ENCODE data around the gene CAMK1D.

Gene CAMK1D

DNA sequence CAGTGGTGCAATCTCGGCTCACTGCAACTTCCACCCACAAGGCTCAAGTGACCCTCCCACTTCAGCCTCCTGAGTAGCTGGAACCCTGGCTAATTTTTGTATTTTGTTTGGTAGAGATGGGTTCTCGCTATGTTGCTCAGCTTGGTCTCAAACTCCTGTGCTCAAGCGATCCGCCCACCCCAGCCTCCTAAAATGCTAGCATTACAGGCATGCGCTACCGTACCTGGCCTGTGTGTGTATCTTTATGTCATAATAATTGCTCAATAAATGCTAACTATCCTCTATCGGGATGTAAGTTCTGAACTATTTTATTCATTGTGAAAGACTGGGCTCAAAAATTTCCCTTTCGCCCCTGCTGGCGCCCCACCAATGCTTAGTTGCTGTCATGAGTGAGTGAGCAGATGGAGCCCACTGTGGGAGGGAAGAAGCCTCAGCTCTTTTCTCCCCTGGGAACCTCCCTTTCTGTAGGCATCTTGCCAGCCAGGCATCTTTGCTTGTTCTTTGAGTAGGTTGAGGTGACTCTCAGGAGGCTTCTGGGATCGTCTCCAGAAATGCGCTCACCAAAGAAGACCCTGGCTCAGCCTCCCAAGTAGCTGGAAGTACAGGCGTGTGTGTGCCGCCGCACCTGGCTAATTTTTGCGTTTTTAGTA lies 38.3 kb downstream of the CAMK1D start:
- no peaks in the 10 kb centered on the region for H3K27me3 ChIP-seq (ENCODE audit: insufficient read depth, low read length)
- no peaks in the 10 kb centered on the region for H3F3A ChIP-seq (ENCODE audit: insufficient read depth, low read length)
- H3K9me3 ChIP-seq (ENCODE audit: low read length): no peaks in the 10 kb centered on the region
- H3K4me3 ChIP-seq (ENCODE audit: low read depth, low read length, poor library complexity, severe bottlenecking): no peak overlapping the region
- H2AFZ ChIP-seq (ENCODE audit: low read length): no peak overlapping the region
- H3K4me2 ChIP-seq (ENCODE audit: low read length): no peak overlapping the region
- H3K9me2 ChIP-seq (ENCODE audit: low read depth, low read length): no peaks in the 10 kb centered on the region
- H3K9ac ChIP-seq (ENCODE audit: low read length): no peak overlapping the region
- H4K20me1 ChIP-seq (ENCODE audit: insufficient read depth, low read length): no peaks in the 10 kb centered on the region
- H3K79me2 ChIP-seq (ENCODE audit: insufficient read depth, low read length): no peaks in the 10 kb centered on the region
- no peaks in the 10 kb centered on the region for H3K4me1 ChIP-seq (ENCODE audit: insufficient read depth, low read length, severe bottlenecking)
- no peaks in the 10 kb centered on the region for H3K36me3 ChIP-seq (ENCODE audit: insufficient read depth, low read length)
- TF ChIP-seq, protein P1, sequence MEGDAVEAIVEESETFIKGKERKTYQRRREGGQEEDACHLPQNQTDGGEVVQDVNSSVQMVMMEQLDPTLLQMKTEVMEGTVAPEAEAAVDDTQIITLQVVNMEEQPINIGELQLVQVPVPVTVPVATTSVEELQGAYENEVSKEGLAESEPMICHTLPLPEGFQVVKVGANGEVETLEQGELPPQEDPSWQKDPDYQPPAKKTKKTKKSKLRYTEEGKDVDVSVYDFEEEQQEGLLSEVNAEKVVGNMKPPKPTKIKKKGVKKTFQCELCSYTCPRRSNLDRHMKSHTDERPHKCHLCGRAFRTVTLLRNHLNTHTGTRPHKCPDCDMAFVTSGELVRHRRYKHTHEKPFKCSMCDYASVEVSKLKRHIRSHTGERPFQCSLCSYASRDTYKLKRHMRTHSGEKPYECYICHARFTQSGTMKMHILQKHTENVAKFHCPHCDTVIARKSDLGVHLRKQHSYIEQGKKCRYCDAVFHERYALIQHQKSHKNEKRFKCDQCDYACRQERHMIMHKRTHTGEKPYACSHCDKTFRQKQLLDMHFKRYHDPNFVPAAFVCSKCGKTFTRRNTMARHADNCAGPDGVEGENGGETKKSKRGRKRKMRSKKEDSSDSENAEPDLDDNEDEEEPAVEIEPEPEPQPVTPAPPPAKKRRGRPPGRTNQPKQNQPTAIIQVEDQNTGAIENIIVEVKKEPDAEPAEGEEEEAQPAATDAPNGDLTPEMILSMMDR (IDR thresholded peaks at IDR 0.05; ENCODE audit: low read length): no peak
- TF ChIP-seq EZH2 (IDR thresholded peaks at IDR 0.05; ENCODE audit: borderline replicate concordance, low read length): no peak
- H3K27ac ChIP-seq (ENCODE audit: low read depth, low read length, poor library complexity, severe bottlenecking): no peak overlapping the region

GRCh38 chr10:12388671-12389070 lies 39.3 kb downstream of the CAMK1D start:
- Histone ChIP-seq H3K9me2 (ENCODE audit: low read depth, low read length) (no peaks in the 10 kb centered on the region), H3K4me2 (ENCODE audit: low read length) (no peak overlapping the region), H3K27ac (ENCODE audit: low read depth, low read length, poor library complexity, severe bottlenecking) (no peak overlapping the region), H4K20me1 (ENCODE audit: insufficient read depth, low read length) (no peaks in the 10 kb centered on the region), H3K9me3 (ENCODE audit: low read length) (no peaks in the 10 kb centered on the region), H3F3A (ENCODE audit: insufficient read depth, low read length) (no peaks in the 10 kb centered on the region), H2AFZ (ENCODE audit: low read length) (no peak overlapping the region), H3K9ac (ENCODE audit: low read length) (no peak overlapping the region), H3K4me1 (ENCODE audit: insufficient read depth, low read length, severe bottlenecking) (no peaks in the 10 kb centered on the region), H3K36me3 (ENCODE audit: insufficient read depth, low read length) (no peaks in the 10 kb centered on the region), H3K27me3 (ENCODE audit: insufficient read depth, low read length) (no peaks in the 10 kb centered on the region), H3K79me2 (ENCODE audit: insufficient read depth, low read length) (no peaks in the 10 kb centered on the region), H3K4me3 (ENCODE audit: low read depth, low read length, poor library complexity, severe bottlenecking) (no peak overlapping the region)
- TF ChIP-seq, protein P1 (IDR thresholded peaks at IDR 0.05; ENCODE audit: low read length): no peak
- TF ChIP-seq EZH2 (IDR thresholded peaks at IDR 0.05; ENCODE audit: borderline replicate concordance, low read length): no peak

DNA sequence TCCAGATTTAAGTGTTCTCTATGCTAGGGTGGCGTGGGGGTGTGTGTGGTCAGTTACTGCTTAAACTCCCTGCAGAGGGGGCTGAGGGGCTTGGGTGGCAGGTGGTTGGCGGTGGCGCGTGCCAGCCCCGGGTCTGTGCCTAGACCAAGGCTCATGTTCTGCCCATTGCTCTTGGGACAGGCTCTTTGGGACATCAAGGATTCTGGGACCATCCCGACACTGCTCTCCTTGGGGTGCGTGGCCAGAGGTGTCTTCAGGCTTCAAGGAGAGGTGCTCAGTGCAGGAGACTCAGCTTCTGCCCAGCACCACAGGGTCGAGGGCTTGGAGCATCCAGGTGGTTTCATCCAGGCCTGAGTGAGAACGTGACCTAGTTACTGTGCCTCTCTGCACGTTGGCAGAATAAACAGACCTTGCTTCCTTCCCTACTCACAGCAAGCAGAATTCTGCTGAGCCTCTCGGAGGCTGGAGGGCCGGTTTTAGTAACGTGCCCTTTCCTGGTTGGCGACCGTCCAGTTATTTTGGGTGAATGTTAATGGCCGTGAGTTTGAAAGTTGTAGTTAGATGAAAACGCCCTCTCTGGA lies 39.9 kb downstream of the CAMK1D start:
- no peaks in the 10 kb centered on the region for H3K27me3 ChIP-seq (ENCODE audit: insufficient read depth, low read length)
- H2AFZ ChIP-seq (ENCODE audit: low read length): no peak overlapping the region
- no peaks in the 10 kb centered on the region for H3K9me2 ChIP-seq (ENCODE audit: low read depth, low read length)
- H4K20me1 ChIP-seq (ENCODE audit: insufficient read depth, low read length): no peaks in the 10 kb centered on the region
- H3F3A ChIP-seq (ENCODE audit: insufficient read depth, low read length): no peaks in the 10 kb centered on the region
- H3K9me3 ChIP-seq (ENCODE audit: low read length): no peaks in the 10 kb centered on the region
- no peak overlapping the region for H3K4me2 ChIP-seq (ENCODE audit: low read length)
- no peaks in the 10 kb centered on the region for H3K79me2 ChIP-seq (ENCODE audit: insufficient read depth, low read length)
- H3K4me1 ChIP-seq (ENCODE audit: insufficient read depth, low read length, severe bottlenecking): no peaks in the 10 kb centered on the region
- no peak overlapping the region for H3K9ac ChIP-seq (ENCODE audit: low read length)
- no peak for TF ChIP-seq EZH2 (IDR thresholded peaks at IDR 0.05; ENCODE audit: borderline replicate concordance, low read length)
- TF ChIP-seq, protein P1 (IDR thresholded peaks at IDR 0.05; ENCODE audit: low read length): no peak
- H3K36me3 ChIP-seq (ENCODE audit: insufficient read depth, low read length): no peaks in the 10 kb centered on the region
- H3K4me3 ChIP-seq (ENCODE audit: low read depth, low read length, poor library complexity, severe bottlenecking): no peak overlapping the region
- no peak overlapping the region for H3K27ac ChIP-seq (ENCODE audit: low read depth, low read length, poor library complexity, severe bottlenecking)
